LNCAP (cell line): ENCODE data around the gene AKAP11.
A peak's percentile ranks its signal among the peaks of the same experiment; 100 is the strongest.

Experiments
- TF ChIP-seq, protein P1 (sequence below): fragments of 450-650 bp; IDR thresholded peaks from 2 replicates; pipeline ENCODE4 v1.5.1; 2017; ENCODE audit warnings: mild to moderate bottlenecking

Gene AKAP11

DNA sequence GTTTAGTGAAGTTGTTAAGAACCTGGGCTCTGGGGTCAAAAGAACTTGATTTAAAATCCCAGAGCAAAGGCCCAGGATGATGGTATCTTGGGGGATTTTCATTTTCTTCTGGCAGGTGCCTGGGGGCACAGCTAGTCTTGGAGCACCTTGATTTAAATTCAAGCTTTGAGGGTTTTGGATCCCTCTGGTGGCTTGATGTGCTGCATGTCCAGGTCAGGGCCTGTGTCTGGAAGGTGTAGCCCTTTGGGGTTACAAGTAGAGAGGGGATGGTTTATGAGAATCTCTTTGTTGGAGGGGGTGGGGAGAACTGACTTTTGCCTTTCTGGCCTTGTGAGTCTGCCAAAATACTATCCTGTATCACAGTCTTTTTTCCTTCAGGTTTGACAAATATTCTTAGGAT, 55.8 kb downstream of the AKAP11 start:
- TF ChIP-seq, protein P1, sequence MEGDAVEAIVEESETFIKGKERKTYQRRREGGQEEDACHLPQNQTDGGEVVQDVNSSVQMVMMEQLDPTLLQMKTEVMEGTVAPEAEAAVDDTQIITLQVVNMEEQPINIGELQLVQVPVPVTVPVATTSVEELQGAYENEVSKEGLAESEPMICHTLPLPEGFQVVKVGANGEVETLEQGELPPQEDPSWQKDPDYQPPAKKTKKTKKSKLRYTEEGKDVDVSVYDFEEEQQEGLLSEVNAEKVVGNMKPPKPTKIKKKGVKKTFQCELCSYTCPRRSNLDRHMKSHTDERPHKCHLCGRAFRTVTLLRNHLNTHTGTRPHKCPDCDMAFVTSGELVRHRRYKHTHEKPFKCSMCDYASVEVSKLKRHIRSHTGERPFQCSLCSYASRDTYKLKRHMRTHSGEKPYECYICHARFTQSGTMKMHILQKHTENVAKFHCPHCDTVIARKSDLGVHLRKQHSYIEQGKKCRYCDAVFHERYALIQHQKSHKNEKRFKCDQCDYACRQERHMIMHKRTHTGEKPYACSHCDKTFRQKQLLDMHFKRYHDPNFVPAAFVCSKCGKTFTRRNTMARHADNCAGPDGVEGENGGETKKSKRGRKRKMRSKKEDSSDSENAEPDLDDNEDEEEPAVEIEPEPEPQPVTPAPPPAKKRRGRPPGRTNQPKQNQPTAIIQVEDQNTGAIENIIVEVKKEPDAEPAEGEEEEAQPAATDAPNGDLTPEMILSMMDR, result no peak

DNA sequence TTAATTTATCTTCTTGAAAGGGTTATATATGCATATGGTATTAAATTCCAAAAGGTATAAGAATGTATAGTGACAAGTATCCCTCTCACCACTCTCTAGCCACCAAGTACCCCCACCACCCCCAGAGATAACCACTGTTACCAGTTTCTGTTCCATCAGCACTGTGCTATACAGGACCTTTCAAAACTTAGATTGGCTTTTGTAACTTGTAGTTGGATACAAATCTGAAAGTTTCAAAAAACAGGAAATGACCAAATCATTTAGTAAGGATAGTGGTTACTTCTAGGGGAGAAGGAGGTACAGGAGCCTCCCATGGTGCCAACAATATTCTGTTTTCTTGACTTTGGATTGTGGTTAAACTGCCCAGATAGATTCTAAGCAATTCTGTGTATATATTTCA, 56.7 kb downstream of the AKAP11 start:
- TF ChIP-seq, protein P1, result no peak

DNA sequence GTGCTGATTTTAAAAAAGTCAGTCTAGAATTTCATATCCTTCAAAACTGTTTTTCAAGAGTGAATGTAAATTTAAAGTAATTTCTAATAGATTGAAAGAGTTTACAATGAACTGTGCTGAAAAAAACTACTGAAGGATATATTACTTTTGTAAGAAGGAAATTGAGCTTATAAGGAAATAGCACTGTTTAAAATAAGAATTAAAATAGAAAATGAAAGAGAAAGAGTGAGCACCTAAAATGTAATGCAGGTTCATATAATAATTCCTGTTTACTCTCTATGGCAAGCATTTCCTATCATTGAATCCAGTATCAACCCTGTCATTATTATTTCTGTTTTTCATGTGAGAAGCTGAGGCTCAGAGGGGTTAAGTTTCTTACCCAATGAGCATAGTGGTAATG, 57.3 kb downstream of the AKAP11 start:
- TF ChIP-seq, protein P1, result no peak

DNA sequence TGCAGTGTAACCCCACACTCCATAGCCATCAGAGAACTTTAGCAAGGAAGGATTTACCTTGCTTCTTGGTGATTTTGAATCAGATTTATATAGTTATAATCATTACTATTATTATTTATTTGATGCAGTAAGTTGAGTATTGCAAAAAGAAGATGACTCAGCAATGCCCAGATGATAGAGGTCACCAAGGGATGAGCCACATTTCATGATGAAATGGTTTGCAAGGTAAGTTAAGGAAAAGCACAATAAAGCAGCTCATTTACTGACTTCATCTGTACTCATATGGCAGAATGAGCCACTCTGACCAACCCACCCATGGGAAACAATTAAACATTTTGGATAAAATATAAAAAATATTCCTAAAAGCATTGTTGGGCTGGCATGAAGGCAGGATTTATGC, 59.1 kb downstream of the AKAP11 start:
- TF ChIP-seq, protein P1, result no peak

DNA sequence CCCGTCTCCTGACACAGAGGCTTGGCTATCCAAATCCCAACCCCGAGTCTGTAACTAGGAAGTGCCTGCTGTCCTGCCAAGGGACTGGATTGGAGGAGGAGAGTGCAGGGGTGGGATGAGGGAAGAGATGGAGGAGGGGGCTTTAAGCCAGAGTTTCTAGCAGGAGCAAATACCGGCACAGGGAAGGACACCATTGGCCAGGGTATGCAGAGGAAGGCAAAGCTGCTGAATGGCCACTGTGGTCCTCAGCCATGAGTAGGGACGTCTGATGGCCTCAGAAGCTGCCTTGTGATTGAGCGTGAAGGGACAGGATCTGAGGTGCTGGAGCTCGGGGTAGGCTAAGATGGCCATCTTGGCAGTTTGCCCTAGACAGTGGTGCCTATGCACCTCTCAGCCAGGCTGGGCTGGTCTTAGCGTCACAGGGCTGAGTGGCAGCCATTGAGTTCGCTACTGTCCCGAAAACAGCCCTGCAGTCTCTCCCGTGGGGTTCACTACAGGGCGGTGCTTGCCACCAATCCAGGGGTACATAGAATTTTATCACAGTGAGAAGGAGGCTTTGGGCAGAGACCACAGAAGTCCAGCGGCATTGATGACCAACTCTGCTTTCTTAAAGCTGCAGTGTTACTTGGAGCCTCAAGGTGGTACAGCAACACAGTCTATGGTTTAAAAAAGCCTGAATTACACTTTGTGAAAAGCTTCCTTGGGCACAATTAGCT, 61.8 kb downstream of the AKAP11 start:
- TF ChIP-seq, protein P1, result peak; percentile 64

DNA sequence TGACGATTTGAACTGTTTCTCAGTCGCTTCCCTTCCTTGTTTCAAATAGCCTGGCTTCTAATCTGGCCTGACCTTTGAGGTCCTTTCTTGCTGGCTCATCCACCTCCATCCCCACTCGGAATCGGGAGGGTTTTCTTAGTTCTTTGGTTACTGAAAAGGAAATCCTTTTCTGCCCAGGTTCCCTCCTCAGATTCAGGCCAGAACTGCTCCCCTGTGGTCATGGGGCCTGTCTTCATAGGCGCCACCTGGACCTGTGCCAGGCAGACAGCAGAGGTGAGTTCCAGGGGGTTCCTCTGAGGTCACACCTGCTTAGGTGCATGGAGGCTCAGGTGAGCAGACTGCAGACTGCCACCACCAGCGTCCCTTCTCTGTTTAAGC, 62.4 kb downstream of the AKAP11 start:
- TF ChIP-seq, protein P1, result no peak

DNA sequence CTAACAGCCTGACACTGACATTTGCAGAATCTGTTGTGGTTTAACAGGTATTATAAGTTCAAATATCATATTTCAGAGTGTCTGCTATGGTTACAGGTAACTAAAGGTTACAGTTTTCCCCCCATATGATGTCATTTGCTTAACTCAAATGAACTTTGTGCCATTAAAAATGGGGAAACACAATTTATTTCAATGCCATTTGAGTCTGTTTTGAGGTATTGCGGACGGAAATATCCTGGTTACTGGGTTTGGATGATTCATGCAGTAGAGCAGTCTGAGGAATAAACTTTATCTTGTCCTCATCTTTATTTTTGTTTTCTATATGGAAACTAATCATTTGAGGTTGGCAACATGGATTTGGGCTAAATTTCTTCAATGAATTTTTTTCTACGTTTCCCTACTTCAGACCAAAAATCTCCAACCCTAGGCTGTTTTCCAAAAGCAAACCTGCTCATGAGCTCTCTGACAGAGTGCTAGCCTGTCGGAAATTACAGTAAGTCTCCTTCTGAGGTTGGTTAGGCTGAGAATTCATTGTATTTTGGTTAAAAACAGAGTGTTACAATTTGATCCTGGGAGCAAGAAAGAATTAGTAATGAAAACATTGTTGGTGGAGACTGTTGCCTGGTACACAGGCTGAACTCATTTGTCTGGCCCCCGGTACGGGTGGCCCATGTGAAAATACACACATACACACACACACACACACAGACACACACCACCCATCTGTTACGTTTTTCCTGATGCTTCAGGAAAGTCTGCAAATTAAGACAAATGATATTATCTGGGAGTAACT, 66.1 kb downstream of the AKAP11 start:
- TF ChIP-seq, protein P1, result no peak
